ENCODE data around the gene BUB1B. TPM values are rescaled to one million over a fixed set of nuclear protein-coding genes. Genes with fewer than 3 reads are reported as not detected.

BUB1B gene
- total and polyA plus RNA-seq, 4 donors: 0.08 to 31.1 (median 0.84) TPM

GRCh38 chr15:40160021-40160420, 848 bp upstream of the BUB1B start:
- no peaks in the 10 kb centered on the region for H3K9me3 ChIP-seq (ENCODE audit: control insufficient read depth in 4 of 4, low read length in 3 of 4)
- H3K4me3 ChIP-seq (ENCODE audit: low read depth in 1 of 3, low read length in 3 of 3): no peak overlapping the region
- no peaks in the 10 kb centered on the region for H3K36me3 ChIP-seq (ENCODE audit: control insufficient read depth in 4 of 4, insufficient read depth in 3 of 4, low read depth in 1 of 4, low read length in 3 of 4)
- H3K9ac ChIP-seq (ENCODE audit: low read depth in 1 of 2, low read length in 2 of 2): no peak overlapping the region
- no peak for DNase-seq (ENCODE audit: low spot score)
- no peak overlapping the region for H3K27ac ChIP-seq (ENCODE audit: low read depth in 1 of 2, low read length in 2 of 2)
- 97% methylated on average over 3 of the region's 3 CpGs for WGBS
- no peaks in the 10 kb centered on the region for H3K27me3 ChIP-seq (ENCODE audit: control insufficient read depth in 4 of 4, insufficient read depth in 4 of 4, low read length in 3 of 4)
- TF ChIP-seq TAF1 (conservative IDR thresholded peaks at IDR 0.05): no peak
- no peak for TF ChIP-seq CTCF (IDR thresholded peaks at IDR 0.05; ENCODE audit: low read depth, low read length, missing input control)
- no peak for TF ChIP-seq YY1 (IDR thresholded peaks at IDR 0.05)
- TF ChIP-seq NR2F2 (IDR thresholded peaks at IDR 0.05): no peak
- no peak for TF ChIP-seq RAD21 (IDR thresholded peaks at IDR 0.05)
- no peak for TF ChIP-seq ZBTB33 (IDR thresholded peaks at IDR 0.05)
- TF ChIP-seq SP1 (IDR thresholded peaks at IDR 0.05): no peak
- no peak for TF ChIP-seq EGR1 (IDR thresholded peaks at IDR 0.05; ENCODE audit: low read depth in 2 of 2)
- TF ChIP-seq RXRA (IDR thresholded peaks at IDR 0.05): no peak
- H3K4me1 ChIP-seq (ENCODE audit: control insufficient read depth in 4 of 4, insufficient read depth in 4 of 4, low read length in 3 of 4): peaks cover 2 to 12% (median 8%) of the 10 kb centered on the region in 4 donors

GRCh38 chr15:40161693-40162391, 973 bp downstream of the BUB1B start:
- no peaks in the 10 kb centered on the region for H3K27me3 ChIP-seq (ENCODE audit: control insufficient read depth in 4 of 4, insufficient read depth in 4 of 4, low read length in 3 of 4)
- TF ChIP-seq ZBTB33 (IDR thresholded peaks at IDR 0.05): no peak
- TF ChIP-seq REST (IDR thresholded peaks at IDR 0.05): no peak
- TF ChIP-seq TAF1 (conservative IDR thresholded peaks at IDR 0.05): no peak
- TF ChIP-seq HNF4G (IDR thresholded peaks at IDR 0.05): no peak
- no peak for TF ChIP-seq FOXA1 (IDR thresholded peaks at IDR 0.05)
- no peak for TF ChIP-seq HNF4A (conservative IDR thresholded peaks at IDR 0.05)
- no peak for TF ChIP-seq GABPA (IDR thresholded peaks at IDR 0.05 in 1 of 2, conservative IDR thresholded peaks at IDR 0.05 in 1 of 2)
- TF ChIP-seq ATF3 (IDR thresholded peaks at IDR 0.05): no peak
- no peak for TF ChIP-seq MAX (IDR thresholded peaks at IDR 0.05)
- TF ChIP-seq JUND (IDR thresholded peaks at IDR 0.05): no peak
- no peak for TF ChIP-seq YY1 (IDR thresholded peaks at IDR 0.05)
- no peak for TF ChIP-seq SP1 (IDR thresholded peaks at IDR 0.05)
- TF ChIP-seq NR2F2 (IDR thresholded peaks at IDR 0.05): no peak
- no peak for TF ChIP-seq CTCF (IDR thresholded peaks at IDR 0.05; ENCODE audit: low read depth, low read length, missing input control)
- no peak for TF ChIP-seq RAD21 (IDR thresholded peaks at IDR 0.05)
- no peak overlapping the region for H3K9ac ChIP-seq (ENCODE audit: low read depth in 1 of 2, low read length in 2 of 2)
- 26% methylated on average over 2 of the region's 2 CpGs for WGBS
- H3K4me1 ChIP-seq (ENCODE audit: control insufficient read depth in 4 of 4, insufficient read depth in 4 of 4, low read length in 3 of 4): peaks cover 2 to 12% (median 8%) of the 10 kb centered on the region in 4 donors
- H3K9me3 ChIP-seq (ENCODE audit: control insufficient read depth in 4 of 4, low read length in 3 of 4): no peaks in the 10 kb centered on the region
- no peak for DNase-seq (ENCODE audit: low spot score)
- no peak overlapping the region for H3K27ac ChIP-seq (ENCODE audit: low read depth in 1 of 2, low read length in 2 of 2)
- no peaks in the 10 kb centered on the region for H3K36me3 ChIP-seq (ENCODE audit: control insufficient read depth in 4 of 4, insufficient read depth in 3 of 4, low read depth in 1 of 4, low read length in 3 of 4)
- H3K4me3 ChIP-seq (ENCODE audit: low read depth in 1 of 3, low read length in 3 of 3): peak overlapping the region in 1 of 3 donors; percentile 51
